ENCODE data around the gene PSME2.
"Not testable (repeated sequence)": the region's sequence is repeated elsewhere in the genome, so short reads cannot be mapped to it uniquely, and the experiment has no call there.

PSME2 gene

DNA sequence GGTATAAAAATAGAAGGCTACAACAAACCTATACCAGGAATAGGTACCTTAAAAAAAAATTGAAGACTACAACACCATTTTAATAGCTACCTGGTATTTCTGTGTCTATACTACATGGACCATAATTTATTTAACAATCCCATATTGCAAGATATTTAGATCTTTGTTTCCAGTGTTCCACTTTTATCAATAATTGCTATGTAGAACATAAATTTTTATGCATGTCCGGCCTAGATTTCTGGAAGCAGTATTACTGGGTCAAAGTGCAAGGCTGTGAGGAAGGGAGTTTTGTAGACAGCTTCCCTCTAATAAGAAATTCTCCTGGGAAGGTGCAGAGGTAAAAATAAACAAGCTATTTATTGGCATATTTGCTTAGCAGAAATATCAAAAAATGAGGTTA, 35.9 kb downstream of the PSME2 start:
- no peak for DNase-seq

DNA sequence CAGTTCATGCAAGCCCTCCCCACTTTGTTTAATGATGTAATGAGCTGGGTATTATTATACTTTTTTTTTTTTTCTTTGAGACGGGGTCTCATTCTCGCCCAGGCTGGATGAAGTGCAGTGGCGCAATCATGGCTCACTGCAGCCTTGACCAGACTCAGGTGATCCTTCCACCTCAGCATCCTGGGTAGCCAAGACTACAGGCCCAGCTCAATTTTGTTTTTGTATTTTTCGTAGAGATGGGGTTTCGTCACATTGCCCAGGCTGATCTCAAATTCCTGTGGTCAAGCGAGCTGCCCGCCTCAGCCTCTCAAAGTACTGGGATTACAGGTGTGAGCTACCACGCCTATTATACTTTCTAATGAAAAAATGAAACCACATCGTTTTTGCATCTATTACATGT, 36.4 kb downstream of the PSME2 start:
- DNase-seq, result no peak

DNA sequence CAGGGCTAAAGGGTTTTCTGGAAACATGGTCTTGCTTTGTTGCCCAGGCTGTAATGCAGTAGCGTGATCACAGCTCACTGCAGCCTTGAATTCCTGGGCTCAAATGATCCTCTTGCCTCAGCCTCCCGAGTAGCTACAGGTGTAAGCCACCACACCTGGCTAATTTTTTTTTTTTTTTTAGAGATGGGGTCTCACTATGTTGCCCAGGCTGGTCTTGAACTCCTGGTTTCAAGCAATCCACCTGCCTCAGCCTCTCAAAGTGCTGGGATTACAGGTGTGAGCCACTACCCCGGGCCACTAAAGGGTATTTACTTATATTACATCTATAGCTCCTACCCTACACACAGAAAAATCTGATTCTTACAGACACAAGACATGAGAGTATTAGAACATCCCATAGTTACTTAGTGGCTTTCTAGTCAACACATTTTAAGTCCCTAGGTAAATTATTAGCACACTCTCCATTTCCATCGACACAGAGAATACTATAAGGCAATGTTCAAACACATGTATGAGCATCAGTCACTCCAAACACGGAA, 38.0 kb downstream of the PSME2 start:
- no peak for DNase-seq

DNA sequence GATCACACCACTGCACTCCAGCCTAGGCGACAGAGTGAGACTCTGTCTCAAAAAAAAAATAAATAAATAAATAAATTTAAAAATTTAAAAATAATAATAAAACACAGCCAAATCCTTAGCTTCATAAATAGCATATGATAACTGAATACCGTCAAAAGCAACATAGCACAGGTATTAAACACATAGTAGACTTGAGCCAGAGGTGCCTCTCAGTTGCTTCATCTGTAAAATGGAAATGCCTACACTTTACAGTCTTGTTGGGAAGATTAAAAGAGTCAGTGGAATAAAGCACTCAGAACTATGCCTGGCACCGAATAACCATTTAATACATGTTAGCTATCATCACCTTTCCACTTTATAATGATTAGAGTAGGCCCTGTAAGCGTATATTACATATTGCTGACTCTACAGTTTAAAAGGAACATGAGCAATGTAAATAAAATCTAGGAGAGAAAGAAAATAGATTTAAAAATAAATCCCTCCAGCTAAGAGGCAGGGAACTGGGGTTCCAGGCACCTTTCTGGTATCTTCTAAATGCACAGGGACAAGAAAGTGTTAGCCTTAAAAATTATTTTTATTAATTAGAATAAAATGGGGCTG, 39.6 kb downstream of the PSME2 start:
- no peak for DNase-seq

DNA sequence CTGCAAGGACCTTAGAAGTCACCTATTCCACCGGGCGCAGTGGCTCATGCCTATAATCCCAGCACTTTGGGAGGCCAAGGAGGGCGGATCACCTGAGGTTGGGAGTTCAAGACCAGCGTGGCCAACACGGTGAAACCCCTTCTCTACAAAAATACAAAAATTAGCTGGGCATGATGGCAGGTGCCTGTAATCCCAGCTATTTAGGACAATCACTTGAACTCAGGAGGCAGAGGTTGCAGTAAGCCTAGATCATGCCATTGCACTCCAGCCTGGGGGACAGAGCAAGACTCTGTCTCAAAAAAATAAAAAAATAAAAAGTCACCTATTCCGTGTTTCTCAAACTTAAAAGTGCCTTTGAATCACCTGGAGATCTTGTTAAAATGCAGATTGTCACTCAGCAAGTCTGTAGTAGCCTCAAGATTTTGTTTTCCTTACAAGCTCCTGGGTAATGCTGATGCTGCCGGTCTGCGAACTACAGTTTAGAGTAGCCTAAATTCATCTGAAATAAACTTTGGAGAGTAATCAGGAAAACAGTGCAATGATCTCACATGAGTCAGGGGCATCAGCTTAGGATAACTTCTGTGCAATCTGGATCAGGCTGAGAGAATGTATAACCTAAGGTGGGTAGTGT, 40.7 kb downstream of the PSME2 start:
- not testable (repeated sequence) for DNase-seq

DNA sequence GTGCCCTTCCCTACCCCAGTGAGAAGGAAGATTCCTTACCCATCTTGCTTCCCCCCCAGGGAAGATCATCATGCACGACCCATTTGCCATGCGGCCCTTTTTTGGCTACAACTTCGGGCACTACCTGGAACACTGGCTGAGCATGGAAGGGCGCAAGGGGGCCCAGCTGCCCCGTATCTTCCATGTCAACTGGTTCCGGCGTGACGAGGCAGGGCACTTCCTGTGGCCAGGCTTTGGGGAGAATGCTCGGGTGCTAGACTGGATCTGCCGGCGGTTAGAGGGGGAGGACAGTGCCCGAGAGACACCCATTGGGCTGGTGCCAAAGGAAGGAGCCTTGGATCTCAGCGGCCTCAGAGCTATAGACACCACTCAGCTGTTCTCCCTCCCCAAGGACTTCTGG, 43.0 kb downstream of the PSME2 start:
- no peak for DNase-seq

DNA sequence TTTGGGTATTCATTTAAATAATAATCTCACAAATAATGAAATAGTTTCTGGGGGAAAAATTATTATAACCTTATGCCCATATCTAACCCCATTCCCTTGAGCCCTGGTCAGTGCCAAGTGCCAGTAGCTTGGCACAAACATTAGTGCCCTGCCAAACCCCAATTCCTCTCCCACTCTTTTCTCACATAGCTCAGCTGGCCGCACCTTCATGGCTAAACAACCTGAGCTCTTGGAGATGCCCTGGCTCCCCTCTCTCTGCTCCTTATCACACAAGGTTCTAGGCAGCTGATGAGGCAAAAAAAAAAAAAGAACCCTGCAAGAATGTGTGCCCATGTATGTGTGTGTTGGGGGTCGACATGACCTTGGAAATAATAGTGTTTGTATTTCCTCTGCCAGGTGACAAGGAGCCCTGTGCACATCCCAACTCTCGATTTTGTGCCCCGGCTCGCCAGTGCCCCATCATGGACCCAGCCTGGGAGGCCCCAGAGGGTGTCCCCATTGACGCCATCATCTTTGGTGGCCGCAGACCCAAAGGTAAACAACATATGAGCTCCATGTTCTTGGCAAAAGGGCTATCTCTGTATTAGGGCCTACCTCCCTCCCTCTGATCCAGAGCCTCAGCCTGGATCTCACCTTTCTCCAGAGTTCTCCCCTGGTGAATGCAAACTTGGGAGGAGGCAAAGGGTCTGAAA, 43.9 kb downstream of the PSME2 start:
- no peak for DNase-seq

DNA sequence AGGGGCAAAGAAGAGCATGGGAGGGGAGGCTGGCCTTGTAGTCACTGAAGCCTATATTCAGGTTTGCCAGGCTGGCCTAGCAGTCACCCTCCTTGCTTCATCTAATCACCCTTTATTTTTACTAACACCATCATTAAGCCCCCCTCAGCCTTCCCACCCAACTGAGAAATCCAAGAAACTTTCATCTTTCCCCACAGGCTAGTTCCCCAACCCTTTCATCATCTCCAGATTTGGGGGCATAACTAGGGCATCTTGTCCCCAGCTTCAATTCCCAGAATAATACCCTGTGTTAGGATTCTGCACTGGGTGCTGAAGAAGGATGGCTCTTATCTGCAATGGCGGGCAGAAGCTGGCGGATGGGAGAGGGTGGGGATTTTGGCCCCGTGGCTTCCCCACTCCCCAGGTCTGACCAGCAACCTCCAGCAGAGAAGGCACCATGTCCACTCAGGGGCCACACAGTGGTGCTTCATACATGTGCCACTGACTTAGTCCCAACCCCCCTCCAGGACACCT, 45.4 kb downstream of the PSME2 start:
- DNase-seq, result no peak

DNA sequence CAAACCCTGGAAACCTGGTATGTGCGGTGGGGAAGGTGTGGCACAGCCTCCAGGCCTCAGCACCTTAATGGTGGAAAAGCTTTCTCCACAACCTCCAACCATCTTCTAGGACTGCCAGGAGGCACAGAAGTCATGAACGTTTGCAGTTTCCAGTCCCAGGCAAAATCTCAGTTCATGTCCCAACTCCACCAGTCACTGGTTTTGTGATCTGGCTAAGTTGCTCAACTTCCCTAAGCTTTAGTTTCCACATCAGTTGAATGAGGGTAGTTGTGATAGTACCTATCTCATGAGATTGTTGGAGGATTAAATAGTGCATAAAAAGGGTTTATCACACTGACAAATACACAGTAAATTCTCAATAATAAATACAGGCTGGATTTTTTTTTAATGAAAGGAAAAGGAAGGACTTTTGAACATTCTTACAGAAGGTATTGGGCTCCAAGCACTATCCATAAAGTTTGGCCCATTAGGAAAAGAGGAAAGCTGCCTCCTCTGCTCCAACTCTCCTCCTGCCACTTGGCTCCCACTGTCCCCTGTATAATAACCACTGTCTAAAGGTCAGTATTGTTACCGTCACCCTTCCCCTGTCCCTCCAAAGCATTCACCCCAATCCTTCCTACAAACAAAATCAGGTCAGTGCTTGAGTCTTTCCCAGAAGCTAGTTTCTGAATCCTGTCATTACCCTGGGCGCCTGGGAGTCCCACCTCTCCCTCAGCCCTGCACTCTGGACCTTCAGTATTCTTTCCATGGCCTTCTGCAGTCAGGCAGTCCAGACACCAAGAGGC, 46.0 kb downstream of the PSME2 start:
- no peak for DNase-seq

DNA sequence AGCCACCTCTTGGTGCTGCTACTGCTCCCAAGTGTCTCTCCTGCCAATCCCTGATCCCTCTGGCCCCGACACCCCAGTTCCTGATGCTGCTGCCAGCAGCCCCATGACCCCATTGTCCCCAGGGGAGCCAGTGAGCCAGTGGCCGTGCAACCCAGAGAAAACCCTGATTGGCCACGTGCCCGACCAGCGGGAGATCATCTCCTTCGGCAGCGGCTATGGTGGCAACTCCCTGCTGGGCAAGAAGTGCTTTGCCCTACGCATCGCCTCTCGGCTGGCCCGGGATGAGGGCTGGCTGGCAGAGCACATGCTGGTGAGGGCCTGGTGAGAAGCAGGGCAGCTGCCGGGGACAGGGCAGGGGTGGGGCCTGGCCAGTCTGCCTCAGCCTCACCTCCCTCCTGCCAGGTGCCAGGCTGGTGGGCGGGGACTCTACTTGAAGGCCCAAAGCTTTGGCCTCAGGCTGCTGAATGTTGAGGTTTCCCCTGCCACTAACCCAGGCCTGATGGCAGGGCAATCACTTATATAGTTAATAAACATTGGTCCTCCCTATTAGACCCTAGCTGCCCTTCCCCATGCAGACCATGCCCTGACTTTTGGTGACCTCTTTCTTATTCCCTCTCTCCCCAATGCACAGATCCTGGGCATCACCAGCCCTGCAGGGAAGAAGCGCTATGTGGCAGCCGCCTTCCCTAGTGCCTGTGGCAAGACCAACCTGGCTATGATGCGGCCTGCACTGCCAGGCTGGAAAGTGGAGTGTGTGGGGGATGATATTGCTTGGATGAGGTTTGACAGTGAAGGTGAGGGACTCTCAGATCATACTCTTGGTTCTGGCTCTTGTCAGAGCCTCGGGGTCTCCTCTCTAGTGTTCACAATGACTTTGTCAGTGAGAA, 47.2 kb downstream of the PSME2 start:
- no peak for DNase-seq

DNA sequence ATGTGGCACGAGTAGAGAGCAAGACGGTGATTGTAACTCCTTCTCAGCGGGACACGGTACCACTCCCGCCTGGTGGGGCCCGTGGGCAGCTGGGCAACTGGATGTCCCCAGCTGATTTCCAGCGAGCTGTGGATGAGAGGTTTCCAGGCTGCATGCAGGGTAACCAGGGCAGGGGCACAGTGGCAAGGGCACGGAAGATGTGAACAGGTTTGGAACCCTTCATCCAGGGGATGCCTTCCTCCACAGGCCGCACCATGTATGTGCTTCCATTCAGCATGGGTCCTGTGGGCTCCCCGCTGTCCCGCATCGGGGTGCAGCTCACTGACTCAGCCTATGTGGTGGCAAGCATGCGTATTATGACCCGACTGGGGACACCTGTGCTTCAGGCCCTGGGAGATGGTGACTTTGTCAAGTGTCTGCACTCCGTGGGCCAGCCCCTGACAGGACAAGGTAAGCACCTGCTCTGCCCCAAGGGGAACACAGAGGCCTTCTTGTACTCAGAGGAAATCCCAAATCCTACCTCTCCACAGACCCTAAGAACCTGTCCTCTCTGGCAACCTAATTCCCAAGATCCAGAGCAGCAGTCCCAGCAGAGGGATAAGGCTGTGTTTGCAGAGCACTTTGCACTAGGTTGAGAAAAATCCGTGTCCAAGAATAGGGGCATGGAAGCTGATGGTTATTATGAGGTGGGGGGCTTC, 48.0 kb downstream of the PSME2 start:
- no peak for DNase-seq

DNA sequence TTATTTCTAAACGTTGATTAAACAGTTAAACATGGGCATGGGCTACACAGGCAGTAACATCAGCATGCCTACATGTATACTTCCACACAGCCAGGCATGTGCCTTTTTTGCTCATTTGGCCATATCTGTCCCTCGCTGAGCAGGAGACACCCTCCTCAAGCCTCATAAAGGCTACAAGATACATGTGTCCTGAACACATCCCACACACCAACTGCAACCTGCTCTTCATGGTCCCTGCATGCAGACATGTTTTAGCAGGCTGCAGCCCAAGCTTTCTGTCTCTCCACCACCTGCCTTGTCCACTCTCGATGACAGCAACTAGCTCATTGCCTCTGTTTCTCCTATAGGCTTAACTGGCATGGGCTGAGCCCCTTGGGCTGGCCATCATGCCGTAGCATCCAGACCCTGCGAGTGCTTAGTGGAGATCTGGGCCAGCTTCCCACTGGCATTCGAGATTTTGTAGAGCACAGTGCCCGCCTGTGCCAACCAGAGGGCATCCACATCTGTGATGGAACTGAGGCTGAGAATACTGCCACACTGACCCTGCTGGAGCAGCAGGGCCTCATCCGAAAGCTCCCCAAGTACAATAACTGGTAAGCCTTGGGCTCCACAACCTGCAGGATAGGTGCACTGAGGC, 49.7 kb downstream of the PSME2 start:
- no peak for DNase-seq

DNA sequence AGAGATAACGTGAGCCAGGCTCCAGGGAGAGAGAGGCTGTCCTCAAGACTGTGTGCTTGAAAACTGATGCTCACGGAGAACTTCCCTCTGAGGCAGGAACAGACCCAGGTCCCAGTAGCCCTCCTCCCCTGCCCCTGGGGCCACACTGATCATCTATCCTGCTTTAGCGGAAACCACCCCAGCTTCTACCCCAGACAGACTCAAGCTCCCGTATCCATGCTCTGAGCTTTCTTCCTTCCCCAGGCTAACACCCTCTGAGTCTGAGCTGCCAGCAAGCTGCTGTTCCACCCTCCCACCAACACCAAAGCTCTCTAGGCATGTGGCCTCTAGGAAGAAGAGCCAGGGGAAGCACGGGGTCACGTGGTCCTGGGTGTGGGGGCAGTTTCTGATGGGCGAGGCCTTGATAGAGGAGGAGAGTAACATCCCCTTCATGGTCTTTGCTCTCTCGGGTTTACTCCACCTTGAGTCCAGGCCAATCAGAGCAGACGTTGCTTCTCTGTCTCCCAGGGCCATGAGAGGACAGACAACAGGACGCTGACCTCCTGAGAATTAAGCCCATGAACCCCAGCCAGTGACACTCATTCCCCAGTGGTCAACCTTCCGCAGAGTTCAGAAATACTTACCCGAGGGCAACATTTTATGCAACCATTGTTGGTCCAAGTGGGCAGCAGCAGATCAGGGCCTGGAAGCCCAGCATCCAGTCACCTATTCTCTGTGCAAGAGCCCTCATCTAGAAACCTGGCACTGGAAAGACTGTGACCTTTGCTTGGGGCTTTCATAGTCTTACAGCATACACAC, 50.9 kb downstream of the PSME2 start:
- DNase-seq, result no peak

DNA sequence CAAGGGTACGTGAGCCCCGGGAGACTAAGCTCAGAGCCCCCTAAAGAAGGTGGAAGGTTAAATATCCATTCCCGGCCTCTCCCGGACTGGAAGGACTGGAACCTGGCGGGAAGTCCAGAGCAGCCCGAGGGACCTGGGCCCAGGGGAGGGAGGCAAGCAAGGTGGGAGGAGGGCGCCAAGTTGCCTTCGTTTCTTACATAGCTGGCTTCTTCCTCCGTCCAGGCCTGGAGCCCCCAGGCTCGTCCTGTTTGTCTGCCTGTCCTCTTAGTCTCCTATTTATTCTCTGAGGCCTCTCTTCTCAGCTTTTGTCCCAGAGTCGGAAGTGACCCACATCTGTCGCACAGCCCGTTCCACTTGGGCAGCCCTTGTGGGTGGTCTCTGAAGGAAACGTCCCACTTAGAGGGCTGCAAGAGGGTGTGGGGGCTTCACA, 51.6 kb downstream of the PSME2 start:
- no peak for DNase-seq

DNA sequence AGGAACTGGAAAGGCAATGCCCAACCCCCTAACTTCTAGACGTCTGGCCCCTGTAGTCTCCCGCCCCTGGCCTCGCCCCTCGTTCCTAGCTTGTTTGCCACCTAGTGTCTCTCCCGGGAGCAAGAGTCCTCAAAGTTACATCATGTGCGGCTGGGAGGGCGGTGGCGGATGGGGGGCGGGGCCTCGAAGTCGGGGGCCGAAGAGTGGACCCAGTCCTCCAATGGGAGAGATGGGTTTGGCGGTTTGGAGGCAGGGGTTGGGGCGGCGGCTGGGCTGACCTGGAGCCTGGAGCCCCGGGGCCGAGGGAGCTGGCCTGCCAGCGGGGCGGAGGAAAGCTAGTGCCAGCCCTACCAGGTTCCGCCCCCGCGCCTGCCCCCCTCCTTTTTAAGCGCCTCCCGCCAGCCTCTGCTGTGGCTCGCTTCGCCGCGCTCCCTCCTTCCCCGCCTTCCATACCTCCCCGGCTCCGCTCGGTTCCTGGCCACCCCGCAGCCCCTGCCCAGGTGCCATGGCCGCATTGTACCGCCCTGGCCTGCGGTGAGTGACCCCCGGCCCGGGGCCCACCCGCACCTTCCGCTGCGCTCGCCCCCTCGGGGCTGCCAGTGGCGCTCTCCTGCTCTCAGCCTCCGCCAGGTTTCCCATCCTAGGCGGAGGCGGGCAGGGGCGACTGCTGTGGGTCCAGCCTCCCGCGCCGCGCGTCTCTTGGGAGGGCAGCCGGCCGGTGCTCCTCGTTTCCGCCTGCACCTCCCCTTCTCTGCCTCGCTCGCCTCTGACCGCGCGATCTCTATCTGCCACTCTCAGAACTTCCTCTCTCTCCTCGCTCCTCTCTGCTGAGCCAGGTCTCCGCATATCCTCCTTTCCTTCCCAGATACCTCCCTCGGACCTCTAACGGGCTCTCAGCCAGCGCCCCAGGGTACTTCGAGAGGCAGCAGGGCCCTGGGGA, 52.2 kb downstream of the PSME2 start, which contains the start of gene PCK2:
Gene PCK2 (plus strand): TSS at position 411 of the 940 bp plus-strand sequence. CDS start 95 bp downstream, at position 506.
- peak; percentile 69 for DNase-seq
